Pancreas (tissue), 10 donors: ENCODE data around the gene EXOC6. TPM values are rescaled to one million over a fixed set of nuclear protein-coding genes. Genes with fewer than 3 reads are reported as not detected.
A peak's percentile ranks its signal among the peaks of the same experiment; 100 is the strongest.

ENCODE experiments used
- ATAC-seq, 4 donors: fragments of 200-7000 bp; cut with Tn5 transposase; one replicate each; pipeline versions ENCODE4 v1.8.0 to v1.9.1; 2020; ENCODE audit warnings: mild to moderate bottlenecking in 4 of 4, moderate library complexity in 4 of 4
- DNase-seq, 6 donors: peaks; one replicate each; pipeline ENCODE4 v3.0.0-alpha.2; 2020
- FAIRE-seq: peaks from 2 replicates; lab custom pipeline; 2012; peaks lifted over from hg19 to GRCh38; lab: Jason Lieb, UNC
- H3K27ac ChIP-seq, 4 donors: fragments of 200-600 bp; sonication (generic); 1 replicate in 3 of 4; 2 replicates in 1 of 4; pipeline versions ENCODE4 v1.5.0 to v1.8.0; 2020
- H3K27me3 ChIP-seq, 4 donors: fragments of 200-600 bp; one replicate each; pipeline ENCODE4 v1.8.0; 2021
- H3K36me3 ChIP-seq, 3 donors: fragments of 200-600 bp; sonication (generic) in 1 of 3; one replicate each; pipeline versions ENCODE4 v1.5.0 to v1.8.0; 2020 to 2021
- H3K4me1 ChIP-seq, 3 donors: fragments of 200-600 bp; one replicate each; pipeline ENCODE4 v1.8.0; 2021
- H3K4me3 ChIP-seq, 4 donors: fragments of 200-600 bp; sonication (generic) in 2 of 4; one replicate each; pipeline versions ENCODE4 v1.5.0 to v1.8.0; 2020 to 2021
- H3K9me3 ChIP-seq, 4 donors: fragments of 200-600 bp; one replicate each; pipeline ENCODE4 v1.8.0; 2021
- CTCF ChIP-seq, 4 donors: fragments of 200-600 bp; sonication (generic) in 3 of 4; IDR thresholded peaks; one replicate each; pipeline versions ENCODE4 v1.5.0 to v1.8.0; 2021; ENCODE audit warnings: antibody characterized with exemption in 4 of 4
- WGBS, 2 donors: extraction: QIAGEN DNeasy Blood & Tissue Kit; methylation state at CpG; one replicate each; pipeline ENCODE4 v1.1.7; 2013; 5-methylcytosine and 5-hydroxymethylcytosine counted together
- intact Hi-C, 3 donors: fragments of 100-400 bp; cut with DNase I; formaldehyde crosslinking; loops; one replicate each; pipeline versions ENCODE4 v1.11.1 to v1.14.2; 2022
- polyA plus RNA-seq, 2 donors: library from polyadenylated mRNA; stranded (reverse); fragments of 200-250 nt; gene quantifications; one replicate each; pipeline ENCODE4 v1.2.3, GENCODE V29; 2013
- total RNA-seq, 6 donors: library from RNA; stranded (reverse); fragmentation: NEBNext Ultra II Directional in 4 of 6; extraction: Animal tissue kit (Norgen Biotek cat#: 25700) in 4 of 6; gene quantifications; one replicate each; pipeline versions ENCODE4 v1.2.1 to v1.2.4, GENCODE V29; 2021 to 2023
- donor health status: healthy with polysubstance abuse.
- donor health status: DM: no; HTN: no; CAD: no; lungs with moderate emphysema.
- donor health status: DM: no; HTN: no; CAD: no.
- donor health status: control.
- donor health status: control.
- donor health status: Bipolar disorder and iron deficiency.
- donor health status: DM: yes; HTN: yes; CAD: no.
- donor health status: DM: no; HTN: no; CAD: no.
- donor health status: DM: no; HTN: no; CAD: no.
- donor health status: DM: yes; HTN: yes; CAD: no.

EXOC6 gene
- total and polyA plus RNA-seq, 8 donors, result 4.2 to 10.3 (median 7.3) TPM

DNA sequence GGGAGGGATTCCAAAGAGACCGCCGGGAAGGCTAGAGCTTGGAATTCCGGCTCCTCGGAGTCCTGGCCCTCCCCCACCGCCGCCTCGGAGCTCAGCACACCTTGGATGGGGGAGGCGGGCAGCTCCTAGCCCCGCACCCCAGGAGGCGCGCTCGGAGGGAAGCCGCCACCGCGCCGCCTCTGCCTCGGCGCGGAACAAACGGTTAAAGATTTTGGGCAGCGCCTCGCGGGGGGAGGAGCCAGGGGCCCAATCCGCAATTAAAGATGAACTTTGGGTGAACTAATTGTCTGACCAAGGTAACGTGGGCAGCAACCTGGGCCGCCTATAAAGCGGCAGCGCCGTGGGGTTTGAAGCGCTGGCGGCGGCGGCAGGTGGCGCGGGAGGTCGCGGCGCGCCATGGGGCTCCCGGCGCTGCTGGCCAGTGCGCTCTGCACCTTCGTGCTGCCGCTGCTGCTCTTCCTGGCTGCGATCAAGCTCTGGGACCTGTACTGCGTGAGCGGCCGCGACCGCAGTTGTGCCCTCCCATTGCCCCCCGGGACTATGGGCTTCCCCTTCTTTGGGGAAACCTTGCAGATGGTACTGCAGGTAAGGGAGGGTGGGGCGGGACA is 225.3 kb downstream of the EXOC6 start, which contains the start of gene CYP26A1:
Gene CYP26A1, plus strand, starts transcription at position 355 of the 608 bp plus-strand sequence. Its CDS starts 42 bp downstream, at position 397.
- no peaks in the 10 kb centered on the region for H3K9me3 ChIP-seq
- no peak for TF ChIP-seq CTCF (IDR thresholded peaks at IDR 0.05)
- intact Hi-C loops, result no loop called here
- H3K27me3 ChIP-seq, result peaks cover 0 to 23% (median 13%) of the 10 kb centered on the region in 4 donors
- DNase-seq (peak in 2 of 6 donors; percentile 59 to 65), FAIRE-seq (no peak), ATAC-seq (peak in 3 of 4 donors; percentile 9 to 24 (median 17))
- no peak within 1 kb of the TSS for H3K27ac ChIP-seq
- peak within 1 kb of the TSS in 3 of 4 donors; percentile 6 to 52 (median 28) for H3K4me3 ChIP-seq
- peaks cover 10 to 15% (median 10%) of the 10 kb centered on the region in 3 donors for H3K4me1 ChIP-seq
- H3K36me3 ChIP-seq, result no peaks in the 10 kb centered on the region
- WGBS, 2 donors, result 1% methylated on average over 48 to 52 of the region's 52 CpGs

DNA sequence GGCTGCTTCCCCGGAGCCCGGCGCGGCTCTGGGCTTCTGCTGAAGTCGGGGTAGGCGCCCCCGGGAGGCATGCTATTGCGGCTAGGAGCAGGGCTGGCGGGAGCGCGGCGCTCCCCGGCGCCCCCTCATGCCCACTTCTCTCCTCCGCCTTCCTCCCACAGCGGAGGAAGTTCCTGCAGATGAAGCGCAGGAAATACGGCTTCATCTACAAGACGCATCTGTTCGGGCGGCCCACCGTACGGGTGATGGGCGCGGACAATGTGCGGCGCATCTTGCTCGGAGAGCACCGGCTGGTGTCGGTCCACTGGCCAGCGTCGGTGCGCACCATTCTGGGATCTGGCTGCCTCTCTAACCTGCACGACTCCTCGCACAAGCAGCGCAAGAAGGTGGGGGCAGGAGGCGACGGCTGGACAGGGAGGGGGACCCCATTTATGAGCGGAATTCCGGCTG is 225.9 kb downstream of the EXOC6 start:
- intact Hi-C loops, result no loop called here
- Histone ChIP-seq H3K27ac (no peak overlapping the region), H3K4me1 (peaks cover 10 to 15% (median 10%) of the 10 kb centered on the region in 3 donors), H3K4me3 (peak overlapping the region in 2 of 4 donors; percentile 28 to 43), H3K36me3 (no peaks in the 10 kb centered on the region), H3K9me3 (no peaks in the 10 kb centered on the region), H3K27me3 (peaks cover 0 to 26% (median 13%) of the 10 kb centered on the region in 4 donors)
- ATAC-seq (no peak), DNase-seq (peak in 2 of 6 donors; percentile 59 to 60), FAIRE-seq (no peak)
- TF ChIP-seq CTCF (IDR thresholded peaks at IDR 0.05), result no peak
- 1 to 2% methylated on average over 39 to 40 of the region's 40 CpGs for WGBS, 2 donors

- no peaks in the 10 kb centered on the region for H3K36me3 ChIP-seq
- DNase-seq, result peak in 2 of 6 donors; percentile 59 to 61
Measured at GRCh38 chr10:93074597-93075368, 226.5 kb downstream of the EXOC6 start.

GRCh38 chr10:93075369-93076221 is 227.3 kb downstream of the EXOC6 start:
- TF ChIP-seq CTCF (IDR thresholded peaks at IDR 0.05), result no peak
- FAIRE-seq (no peak), ATAC-seq (no peak), DNase-seq (no peak)
- Histone ChIP-seq H3K4me1 (peaks cover 10 to 15% (median 14%) of the 10 kb centered on the region in 3 donors), H3K4me3 (no peak overlapping the region), H3K9me3 (no peaks in the 10 kb centered on the region), H3K36me3 (no peaks in the 10 kb centered on the region), H3K27me3 (peaks cover 0 to 32% (median 13%) of the 10 kb centered on the region in 4 donors), H3K27ac (no peak overlapping the region)
- 14 to 17% methylated on average over 25 of the region's 25 CpGs for WGBS, 2 donors
- intact Hi-C loops, result no loop called here

More at GRCh38 chr10:93074597-93075368, 226.5 kb downstream of the EXOC6 start:
- WGBS, 2 donors, result 2% methylated on average over 65 to 67 of the region's 67 CpGs
- no peak for ATAC-seq
- Histone ChIP-seq H3K9me3 (no peaks in the 10 kb centered on the region), H3K4me3 (no peak overlapping the region), H3K27me3 (peaks cover 0 to 30% (median 13%) of the 10 kb centered on the region in 4 donors), H3K27ac (no peak overlapping the region), H3K4me1 (peaks cover 10 to 15% (median 10%) of the 10 kb centered on the region in 3 donors)
- intact Hi-C loops, result no loop called here
- FAIRE-seq, result no peak
- TF ChIP-seq CTCF (IDR thresholded peaks at IDR 0.05), result no peak
